GM21619 (cell line): Measurements from ENCODE around the gene EXD3.

Experiments
- ATAC-seq: cut with Tn5 transposase; IDR thresholded peaks from one replicate; pipeline ENCODE4 v1.9.1; 2021; ENCODE audit not compliant: unreplicated experiment

The EXD3 gene

DNA sequence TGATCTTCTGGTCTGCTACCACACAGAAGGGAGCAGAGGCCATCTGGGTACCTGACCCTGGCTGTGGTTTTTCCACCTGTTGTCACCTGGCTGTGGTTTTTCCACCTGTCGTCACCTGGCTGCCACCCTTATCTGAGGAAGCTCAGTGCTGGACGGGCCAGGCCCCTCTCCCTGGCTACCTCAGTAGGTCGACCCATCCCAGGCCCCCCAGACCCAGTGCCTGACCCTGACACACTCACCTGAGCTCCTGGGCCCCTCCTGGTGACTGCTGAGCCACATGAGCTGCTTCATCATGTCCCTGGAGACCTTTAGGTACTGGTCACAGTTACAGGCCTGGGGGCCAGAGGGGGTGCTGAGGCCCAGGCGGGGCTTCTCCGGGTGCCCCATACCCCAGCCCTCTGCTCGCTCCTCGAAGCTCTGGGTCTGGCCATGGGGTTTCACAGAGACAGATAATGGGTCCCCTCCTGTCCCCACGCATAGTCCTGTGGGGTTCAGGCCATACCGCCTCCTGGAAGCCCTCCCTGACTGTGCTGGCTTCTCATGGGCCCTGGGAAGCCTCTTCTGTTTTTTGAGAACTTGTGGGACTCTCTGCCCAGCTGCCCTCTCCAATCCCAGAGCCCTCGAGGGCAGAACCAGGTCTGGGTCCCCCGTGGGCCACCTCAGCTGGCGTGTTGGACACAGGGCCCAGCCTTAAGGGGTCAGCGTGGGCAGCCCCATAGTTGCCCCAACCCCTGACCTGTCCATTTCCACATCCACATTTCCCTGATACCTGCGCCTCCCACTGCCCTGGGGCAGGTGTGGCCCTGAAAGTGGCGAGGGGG is 113.4 kb downstream of the EXD3 start:
- no peak for ATAC-seq

GRCh38 chr9:137308057-137308619 is 114.8 kb downstream of the EXD3 start:
- ATAC-seq, result no peak

DNA sequence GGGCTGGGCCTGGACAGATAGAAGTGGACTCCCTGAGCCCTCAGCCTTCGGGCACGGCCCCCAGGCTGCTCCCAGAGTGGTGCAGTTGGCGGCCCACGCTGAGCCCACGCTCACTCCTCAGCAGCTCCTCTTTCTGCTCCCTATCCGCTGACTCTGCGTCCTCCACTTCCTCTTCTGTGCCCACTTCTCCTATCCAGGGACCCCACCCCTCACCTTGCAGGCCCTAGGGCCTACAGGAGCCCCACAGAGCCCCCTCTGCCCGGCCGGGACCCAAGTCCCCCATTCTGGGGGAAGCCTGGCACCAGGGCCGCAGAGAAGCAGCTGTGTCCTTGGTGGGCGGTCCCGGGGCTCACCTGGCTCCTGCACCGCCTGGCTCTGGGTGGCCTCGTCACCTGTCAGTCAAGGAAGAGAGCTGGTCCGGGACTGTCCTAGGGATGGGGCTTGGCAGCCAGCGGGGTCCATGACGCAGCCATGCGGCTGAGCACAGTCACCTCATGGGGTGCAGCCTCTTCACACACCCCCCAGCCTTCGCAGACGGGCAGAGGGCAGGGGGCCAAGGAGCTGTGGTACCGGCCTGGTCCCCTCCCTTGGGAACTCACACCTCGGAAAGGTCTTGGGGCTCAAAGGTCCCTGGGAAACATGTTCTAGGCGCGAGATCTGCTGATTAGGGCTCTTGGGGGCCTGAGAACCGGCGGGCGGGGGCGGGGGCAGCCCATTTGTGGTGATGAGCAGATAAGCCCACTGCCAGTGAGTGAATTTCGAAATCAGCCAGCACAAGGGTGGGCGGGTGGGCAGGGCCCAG is 115.5 kb downstream of the EXD3 start:
- ATAC-seq, result no peak

- no peak for ATAC-seq
Observed at GRCh38 chr9:137306850-137307254, 116.1 kb downstream of the EXD3 start.

DNA sequence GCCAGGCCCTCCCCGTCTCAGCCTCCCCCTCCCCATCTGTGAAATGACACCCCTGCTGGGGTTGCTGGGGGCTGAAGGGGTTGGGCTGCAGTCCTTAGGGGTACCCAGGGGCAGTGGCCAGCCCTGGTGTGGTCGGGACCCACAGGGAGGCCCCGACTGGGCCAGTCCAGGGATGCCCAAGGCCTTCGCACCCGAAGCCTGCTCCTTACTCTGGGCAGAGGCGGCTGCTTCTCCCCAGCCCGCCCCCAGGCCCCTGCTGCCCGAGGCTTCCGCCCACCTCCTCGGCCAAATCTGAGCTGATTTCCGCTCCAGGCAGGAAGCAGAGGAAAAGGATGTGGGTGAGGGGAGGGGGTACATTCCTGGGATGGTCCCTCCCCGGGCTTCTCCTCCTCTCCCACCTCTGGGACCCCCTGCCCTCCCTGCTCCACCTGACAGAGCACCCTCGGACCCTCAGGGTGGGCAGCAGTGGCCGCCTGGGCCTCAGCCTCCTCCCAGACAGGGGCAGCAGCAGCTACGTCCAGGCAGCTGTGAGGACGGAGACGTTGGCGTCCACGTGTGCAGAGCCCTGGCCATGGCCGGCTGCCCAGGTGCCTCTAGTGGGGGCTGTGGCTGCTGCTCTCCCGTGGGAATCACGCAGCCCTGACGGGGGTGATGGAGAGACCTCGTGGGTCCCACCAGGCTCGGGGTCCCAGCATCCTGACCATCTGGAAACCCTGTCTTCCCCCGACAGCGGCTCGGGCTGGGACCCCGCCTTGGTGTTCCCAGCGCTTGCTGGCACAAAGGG is 116.7 kb downstream of the EXD3 start:
- ATAC-seq, result no peak

DNA sequence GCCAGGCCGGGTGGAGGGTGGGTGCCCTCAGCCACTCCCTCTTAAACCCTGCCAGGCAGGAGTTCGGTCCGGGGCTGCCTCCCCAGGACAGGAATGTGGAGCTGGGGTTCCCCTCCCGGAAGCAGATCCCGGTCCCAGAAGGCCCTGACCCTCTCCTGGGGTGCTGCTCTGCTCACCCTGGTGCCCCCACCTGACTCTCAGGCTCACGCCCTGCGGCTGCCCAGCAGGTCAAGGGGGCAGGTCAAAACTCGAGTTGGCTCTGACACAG is 117.2 kb downstream of the EXD3 start:
- ATAC-seq, result no peak

GRCh38 chr9:137305060-137305797 is 117.7 kb downstream of the EXD3 start:
- no peak for ATAC-seq

DNA sequence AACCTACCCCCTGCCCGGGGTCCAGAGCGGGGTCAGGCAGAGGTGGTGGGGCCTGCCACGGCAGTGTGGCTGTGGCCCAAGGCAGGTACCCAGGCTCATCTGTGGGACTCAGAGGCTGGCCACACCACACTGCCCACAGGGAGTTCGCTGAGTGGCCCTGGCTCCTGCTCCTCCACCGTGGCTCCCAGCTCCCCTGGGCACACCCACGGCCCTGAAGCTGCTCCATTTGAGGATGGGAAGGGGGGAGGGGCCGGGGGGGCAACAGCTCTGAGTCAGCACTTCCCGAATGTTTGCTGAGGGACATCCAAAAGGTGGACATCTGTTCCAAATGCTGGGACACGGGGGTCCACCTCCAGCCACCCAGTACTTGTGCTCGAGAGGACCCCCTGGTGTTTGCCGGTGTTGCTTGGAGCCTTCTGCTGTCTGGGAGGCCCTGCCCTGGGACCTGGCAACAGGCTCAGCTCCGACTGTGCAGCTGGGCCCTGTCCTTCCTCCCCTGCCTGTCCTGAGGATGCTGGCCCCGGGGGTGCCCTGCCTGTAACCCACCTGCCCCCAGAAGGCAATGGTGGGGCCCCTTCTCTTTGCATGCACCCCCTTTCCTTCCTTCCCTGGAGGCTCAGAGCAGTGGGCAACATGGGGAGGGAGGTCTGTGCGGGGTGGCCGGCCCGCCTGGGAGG is 118.4 kb downstream of the EXD3 start:
- ATAC-seq, result no peak

GRCh38 chr9:137303893-137304382 is 119.0 kb downstream of the EXD3 start:
- no peak for ATAC-seq

- no peak for ATAC-seq
Observed at GRCh38 chr9:137303151-137303892, 119.6 kb downstream of the EXD3 start.

DNA sequence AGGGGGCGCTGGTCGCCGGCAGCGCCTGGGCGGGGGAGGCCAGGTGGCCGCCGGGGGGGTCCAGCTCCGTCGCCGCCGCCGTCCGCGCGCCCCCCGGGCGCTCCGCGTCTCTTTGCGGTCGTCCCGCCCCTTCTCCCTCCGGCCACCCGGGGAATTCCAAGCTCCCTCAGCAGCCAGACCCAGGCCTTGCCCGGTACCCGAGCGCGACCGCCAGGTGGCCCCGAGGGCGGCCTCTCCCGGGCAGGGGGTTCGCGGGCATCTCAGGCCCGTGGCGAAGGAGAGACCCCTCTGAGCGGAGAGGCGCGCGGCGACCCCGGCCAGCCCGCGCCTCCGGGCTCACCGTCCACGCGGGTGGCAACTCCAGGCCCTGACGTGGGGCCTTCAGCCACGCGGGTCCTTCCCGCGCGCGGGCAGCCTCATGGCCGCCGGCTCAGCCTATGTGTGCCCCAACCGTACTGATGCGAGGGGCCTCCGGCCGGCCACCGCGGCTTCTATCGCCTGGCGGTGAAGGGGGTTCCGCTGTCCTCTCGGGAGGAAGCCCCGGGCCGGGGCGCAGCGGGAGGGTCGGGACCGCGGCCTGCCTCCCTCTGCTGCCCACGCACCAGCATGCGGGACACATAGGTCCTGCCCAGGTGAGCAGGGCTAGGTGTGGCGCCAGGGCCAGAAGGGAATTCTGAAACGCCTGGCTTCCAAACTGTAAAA is 120.4 kb downstream of the EXD3 start:
- ATAC-seq, result peak; percentile 40

GRCh38 chr9:137302118-137302448 is 120.9 kb downstream of the EXD3 start, which contains the start of gene NRARP:
NRARP (minus strand) TSS chr9:137302271; CDS start chr9:137301928, 343 bp downstream.
- ATAC-seq, result peak; percentile 62

- ATAC-seq, result peak; percentile 5
Observed at GRCh38 chr9:137301081-137301947, 121.6 kb downstream of the EXD3 start.

GRCh38 chr9:137300567-137301080 is 122.3 kb downstream of the EXD3 start:
- ATAC-seq, result no peak

DNA sequence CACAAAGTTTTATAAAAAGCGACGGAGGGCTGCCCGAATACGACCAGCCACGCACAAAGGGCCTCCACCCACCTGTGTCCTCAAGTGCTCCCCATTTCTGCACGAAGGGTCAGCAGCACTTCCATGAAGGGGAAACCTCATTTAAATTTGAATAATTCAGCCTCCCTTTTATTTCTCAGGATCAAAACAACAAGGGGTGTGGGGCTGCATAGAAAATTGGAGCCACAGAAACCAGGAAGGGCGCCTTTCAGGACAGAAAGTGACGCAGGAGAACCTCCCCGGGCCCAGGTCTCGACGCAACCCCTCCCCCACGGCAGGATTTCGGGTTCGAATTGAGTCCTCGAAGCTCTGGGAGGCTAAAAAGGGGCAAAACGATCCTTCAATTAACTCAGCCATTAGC is 123.0 kb downstream of the EXD3 start:
- ATAC-seq, result no peak

DNA sequence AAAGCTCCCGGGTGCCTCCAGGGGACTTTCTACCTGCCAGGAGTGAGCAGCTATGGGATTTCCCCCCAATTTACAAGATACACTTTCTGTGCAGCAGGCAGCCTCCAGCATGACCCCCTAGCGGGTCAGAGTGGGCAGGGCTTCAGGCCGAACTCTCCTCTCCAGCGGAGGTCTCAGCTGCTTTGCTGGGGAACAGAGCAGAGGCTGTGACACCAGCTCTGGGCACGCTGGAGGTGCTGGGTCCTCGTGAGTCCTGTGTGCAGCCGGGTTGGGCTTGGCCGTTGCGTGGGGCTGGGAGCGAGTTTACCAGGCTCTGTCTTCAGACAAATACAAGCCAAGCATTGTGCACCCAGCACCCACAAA is 123.8 kb downstream of the EXD3 start:
- no peak for ATAC-seq

DNA sequence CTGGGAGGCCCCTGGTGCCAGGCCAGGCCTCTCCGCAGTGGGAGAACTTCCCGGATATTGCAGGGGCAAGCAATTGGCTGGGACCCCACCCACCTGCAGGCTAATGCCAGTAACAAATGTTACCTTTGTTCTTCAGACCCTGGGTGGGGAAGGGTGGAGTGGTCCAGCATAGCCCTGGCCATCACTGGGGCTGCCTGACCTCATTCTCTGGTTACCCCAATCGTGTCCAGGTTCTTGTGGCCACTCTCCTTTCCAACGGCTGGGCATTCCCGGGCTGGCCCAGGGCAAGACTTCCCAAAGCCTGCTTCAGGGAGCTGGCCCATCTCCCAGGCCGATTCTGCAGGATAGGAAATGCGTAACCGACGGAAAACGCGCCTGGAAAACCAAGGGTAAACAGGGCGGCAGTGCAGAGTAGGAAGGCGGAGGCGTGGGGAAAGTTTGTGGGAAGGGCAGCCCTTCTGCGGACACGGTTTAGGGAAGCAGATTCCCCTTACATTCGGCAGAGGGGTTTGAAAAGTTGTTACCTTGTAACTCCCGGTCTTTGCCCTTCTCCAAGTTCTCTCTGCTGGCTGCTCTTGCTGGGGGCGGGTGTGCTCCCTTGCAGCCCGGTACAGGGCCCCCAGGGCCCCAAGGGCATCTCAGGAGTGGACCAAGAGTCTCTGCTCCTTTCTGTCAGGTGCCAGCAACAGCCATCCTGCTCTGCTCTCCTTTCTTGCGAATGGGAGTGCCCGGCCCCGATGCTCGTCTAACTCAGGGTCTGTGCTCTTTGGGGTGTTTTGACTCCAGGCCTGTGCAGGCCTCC is 124.4 kb downstream of the EXD3 start:
- no peak for ATAC-seq
